ENCODE measurements around the gene SPRR2D. TPM values are rescaled to one million over a fixed set of nuclear protein-coding genes. Genes with fewer than 3 reads are reported as not detected.

The SPRR2D gene
- total RNA-seq, 1 donor: not detected

DNA sequence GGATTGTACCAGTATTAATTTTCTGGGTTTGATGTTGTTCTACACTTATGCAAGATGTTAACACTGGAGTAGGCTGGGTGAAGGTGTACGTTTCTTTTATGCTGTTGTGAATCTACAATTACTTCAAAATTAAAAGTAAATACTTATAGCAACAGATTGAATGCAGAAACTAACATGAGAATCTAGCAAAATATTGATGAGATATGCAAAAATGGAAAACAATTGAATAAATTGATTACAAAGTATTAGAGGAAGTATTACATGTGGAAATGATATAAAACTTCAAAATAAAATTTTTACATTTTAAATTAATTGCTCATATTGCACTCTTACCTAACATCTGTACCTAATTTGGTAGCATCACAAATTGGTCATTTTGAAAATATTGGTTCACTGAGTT is 45.1 kb downstream of the SPRR2D start:
- DNase-seq (ENCODE audit: low read depth): no peak

DNA sequence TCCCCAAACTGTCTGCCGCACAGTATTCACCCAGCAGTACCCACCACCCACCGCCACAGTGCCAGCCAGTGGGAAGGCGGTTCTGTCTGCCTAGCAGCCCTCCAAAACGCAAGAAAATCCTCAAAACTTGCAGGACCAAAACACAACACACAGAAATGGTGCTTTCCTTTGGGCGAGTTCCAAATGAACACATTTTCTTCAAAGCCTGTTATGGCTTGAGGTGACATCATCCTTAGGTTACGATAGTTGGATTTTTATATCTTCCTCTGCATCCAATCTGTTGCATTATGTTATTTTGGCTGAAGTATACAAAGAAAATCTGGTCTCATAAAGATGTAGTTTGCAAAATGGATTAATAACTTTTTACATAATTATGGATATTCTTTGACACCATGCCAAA is 47.7 kb downstream of the SPRR2D start:
- TF ChIP-seq, protein P1, sequence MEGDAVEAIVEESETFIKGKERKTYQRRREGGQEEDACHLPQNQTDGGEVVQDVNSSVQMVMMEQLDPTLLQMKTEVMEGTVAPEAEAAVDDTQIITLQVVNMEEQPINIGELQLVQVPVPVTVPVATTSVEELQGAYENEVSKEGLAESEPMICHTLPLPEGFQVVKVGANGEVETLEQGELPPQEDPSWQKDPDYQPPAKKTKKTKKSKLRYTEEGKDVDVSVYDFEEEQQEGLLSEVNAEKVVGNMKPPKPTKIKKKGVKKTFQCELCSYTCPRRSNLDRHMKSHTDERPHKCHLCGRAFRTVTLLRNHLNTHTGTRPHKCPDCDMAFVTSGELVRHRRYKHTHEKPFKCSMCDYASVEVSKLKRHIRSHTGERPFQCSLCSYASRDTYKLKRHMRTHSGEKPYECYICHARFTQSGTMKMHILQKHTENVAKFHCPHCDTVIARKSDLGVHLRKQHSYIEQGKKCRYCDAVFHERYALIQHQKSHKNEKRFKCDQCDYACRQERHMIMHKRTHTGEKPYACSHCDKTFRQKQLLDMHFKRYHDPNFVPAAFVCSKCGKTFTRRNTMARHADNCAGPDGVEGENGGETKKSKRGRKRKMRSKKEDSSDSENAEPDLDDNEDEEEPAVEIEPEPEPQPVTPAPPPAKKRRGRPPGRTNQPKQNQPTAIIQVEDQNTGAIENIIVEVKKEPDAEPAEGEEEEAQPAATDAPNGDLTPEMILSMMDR (IDR thresholded peaks at IDR 0.05; ENCODE audit: insufficient read depth, low read length): no peak
- no peak overlapping the region for H3K4me3 ChIP-seq (ENCODE audit: low read depth, low read length)
- DNase-seq (ENCODE audit: low read depth): no peak

More for the DNA sequence above, 45.1 kb downstream of the SPRR2D start:
- H3K4me3 ChIP-seq (ENCODE audit: low read depth, low read length): no peak overlapping the region
- TF ChIP-seq, protein P1 (IDR thresholded peaks at IDR 0.05; ENCODE audit: insufficient read depth, low read length): no peak

Small RNA genes lying within 50 kb of the gene (small RNA-seq; reads per million reads assigned to genes)
- gene AL356867.1 (not detected), gene RF00322 (not detected)

Other genes with a start within 250 kb of the SPRR2D start
- not detected in 2 replicates for gene LCE1D, start 244.4 kb downstream of the SPRR2D start, total RNA-seq (ENCODE audit: low replicate concordance)
- not detected in 2 replicates for gene LCE1C, start 234.5 kb downstream of the SPRR2D start, total RNA-seq (ENCODE audit: low replicate concordance)
- not detected in 2 replicates for gene LCE1B, start 229.1 kb downstream of the SPRR2D start, total RNA-seq (ENCODE audit: low replicate concordance)
- not detected in 2 replicates for gene LCE1A, start 213.6 kb downstream of the SPRR2D start, total RNA-seq (ENCODE audit: low replicate concordance)
- gene LCE6A, start 198.3 kb downstream of the SPRR2D start, total RNA-seq (ENCODE audit: low replicate concordance): not detected in 2 replicates
- not detected in 2 replicates for gene LCE7A, start 181.1 kb downstream of the SPRR2D start, total RNA-seq (ENCODE audit: low replicate concordance)
- gene SMCP, start 162.8 kb downstream of the SPRR2D start, total RNA-seq (ENCODE audit: low replicate concordance): not detected in 2 replicates
- gene IVL, start 132.6 kb downstream of the SPRR2D start, total RNA-seq (ENCODE audit: low replicate concordance): not detected in 2 replicates
- not detected in 2 replicates for gene SPRR5, start 93.9 kb downstream of the SPRR2D start, total RNA-seq (ENCODE audit: low replicate concordance)
- gene SPRR4, start 70.5 kb downstream of the SPRR2D start, total RNA-seq (ENCODE audit: low replicate concordance): not detected in 2 replicates
- not detected in 2 replicates for gene SPRR1A, start 57.0 kb downstream of the SPRR2D start, total RNA-seq (ENCODE audit: low replicate concordance)
- not detected in 2 replicates for gene SPRR3, start 39.4 kb downstream of the SPRR2D start, total RNA-seq (ENCODE audit: low replicate concordance)
- not detected in 2 replicates for gene SPRR1B, start 9.9 kb downstream of the SPRR2D start, total RNA-seq (ENCODE audit: low replicate concordance)
- gene SPRR2A, start 16.4 kb upstream of the SPRR2D start, total RNA-seq (ENCODE audit: low replicate concordance): not detected in 2 replicates
- gene SPRR2B, start 30.5 kb upstream of the SPRR2D start, total RNA-seq (ENCODE audit: low replicate concordance): not detected in 2 replicates
- gene SPRR2E, start 53.4 kb upstream of the SPRR2D start, total RNA-seq (ENCODE audit: low replicate concordance): not detected in 2 replicates
- gene SPRR2F, start 72.4 kb upstream of the SPRR2D start, total RNA-seq (ENCODE audit: low replicate concordance): not detected in 2 replicates
- not detected in 2 replicates for gene SPRR2G, start 109.8 kb upstream of the SPRR2D start, total RNA-seq (ENCODE audit: low replicate concordance)
- not detected in 2 replicates for gene LELP1, start 162.3 kb upstream of the SPRR2D start, total RNA-seq (ENCODE audit: low replicate concordance)
- gene PRR9, start 176.5 kb upstream of the SPRR2D start, total RNA-seq (ENCODE audit: low replicate concordance): not detected in 2 replicates
- not detected in 2 replicates for gene LORICRIN, start 218.6 kb upstream of the SPRR2D start, total RNA-seq (ENCODE audit: low replicate concordance)

Data from fibroblast of the aortic adventitia (primary cell).